SK-N-SH (cell line): ENCODE measurements around the gene ANK3. TPM values are rescaled to one million over a fixed set of nuclear protein-coding genes. Genes with fewer than 3 reads are reported as not detected.
A peak's percentile ranks its signal among the peaks of the same experiment; 100 is the strongest.

Source experiments
- CTCF ChIA-PET: fragments of 300-600, 350-600 bp; formaldehyde crosslinking; extraction: SDS; loops from one replicate; lab custom pipeline; 2021; lab: Yijun Ruan, JAX
- POLR2A ChIA-PET: fragments of 350-600 bp; sonication (Branson Sonifier 250); formaldehyde crosslinking; extraction: SDS; loops from one replicate; lab custom pipeline; 2020; ENCODE audit warnings: antibody characterized with exemption, inconsistent platforms; lab: Yijun Ruan, JAX
- DNase-seq: peaks from one replicate; pipeline ENCODE4 v3.0.0; 2012
- H2AFZ ChIP-seq: fragments of 200-600 bp; sonication (generic); 2 replicates; pipeline ENCODE4 v1.8.1; 2016; ENCODE audit warnings: antibody characterized with exemption, mild to moderate bottlenecking, low read depth
- H3F3A ChIP-seq: fragments of 200-600 bp; sonication (generic); replicated peaks from 2 replicates; pipeline ENCODE3; 2016; ENCODE audit warnings: antibody characterized with exemption, mild to moderate bottlenecking; ENCODE audit not compliant: insufficient read depth
- H3K27ac ChIP-seq, 2 experiments: fragments of 200-500 bp in 1 of 2; fragments of 200-600 bp in 1 of 2; sonication (Bioruptor generic) in 1 of 2; sonication (generic), shearing (Covaris generic) in 1 of 2; 2 replicates each; pipeline versions ENCODE4 v1.5.1 to v1.6.1; 2014 to 2016; ENCODE audit warnings: low read depth in 2 of 2, inconsistent platforms in 1 of 2, low read length in 1 of 2, mild to moderate bottlenecking in 1 of 2, mixed read lengths in 1 of 2
- H3K27me3 ChIP-seq: fragments of 200-600 bp; sonication (generic), shearing (Covaris generic); 2 replicates; pipeline ENCODE4 v1.6.1; 2016; ENCODE audit warnings: mixed run types; ENCODE audit not compliant: insufficient read depth
- H3K36me3 ChIP-seq, 2 experiments: fragments of 200-500 bp in 1 of 2; fragments of 200-600 bp in 1 of 2; sonication (Bioruptor generic) in 1 of 2; sonication (generic) in 1 of 2; replicated peaks in 1 of 2; 2 replicates each; pipeline versions ENCODE3 to v1.5.1; 2014 to 2016; ENCODE audit warnings: low read length in 1 of 2, mild to moderate bottlenecking in 1 of 2; ENCODE audit not compliant: insufficient read depth in 2 of 2, control insufficient read depth in 1 of 2
- H3K4me1 ChIP-seq, 2 experiments: fragments of 200-500 bp in 1 of 2; fragments of 200-600 bp in 1 of 2; sonication (Bioruptor generic) in 1 of 2; sonication (generic), shearing (Covaris generic) in 1 of 2; 2 replicates each; pipeline versions ENCODE4 v1.5.1 to v1.6.1; 2014 to 2016; ENCODE audit warnings: low read depth in 1 of 2, low read length in 1 of 2, mixed run types in 1 of 2; ENCODE audit not compliant: insufficient read depth in 2 of 2, control insufficient read depth in 1 of 2
- H3K4me2 ChIP-seq: fragments of 200-600 bp; sonication (generic), shearing (Covaris generic); 2 replicates; pipeline ENCODE4 v1.6.1; 2017; ENCODE audit warnings: mixed run types
- H3K4me3 ChIP-seq, 2 experiments: fragments of 200-500 bp in 1 of 2; fragments of 200-600 bp in 1 of 2; sonication (Bioruptor generic) in 1 of 2; sonication (generic), shearing (Covaris generic) in 1 of 2; 2 replicates each; pipeline versions ENCODE4 v1.5.1 to v1.8.1; 2014 to 2016; ENCODE audit warnings: low read depth in 2 of 2, inconsistent platforms in 1 of 2, low read length in 1 of 2, mild to moderate bottlenecking in 1 of 2, mixed read lengths in 1 of 2, moderate library complexity in 1 of 2
- H3K79me2 ChIP-seq: fragments of 200-600 bp; sonication (generic); 2 replicates; pipeline ENCODE4 v1.8.1; 2017; ENCODE audit warnings: mild to moderate bottlenecking; ENCODE audit not compliant: insufficient read depth
- H3K9ac ChIP-seq: fragments of 200-600 bp; sonication (generic); 2 replicates; pipeline ENCODE4 v1.6.1; 2017; ENCODE audit warnings: mixed run types
- H3K9me2 ChIP-seq: fragments of 200-600 bp; sonication (generic); 2 replicates; pipeline ENCODE4 v1.6.1; 2017; ENCODE audit warnings: mixed run types
- H3K9me3 ChIP-seq: fragments of 200-600 bp; sonication (generic); 2 replicates; pipeline ENCODE4 v1.6.1; 2017; ENCODE audit warnings: mixed run types, mild to moderate bottlenecking, moderate library complexity
- H4K20me1 ChIP-seq: fragments of 200-600 bp; sonication (generic); 2 replicates; pipeline ENCODE4 v1.6.1; 2017; ENCODE audit warnings: mild to moderate bottlenecking, mixed run types; ENCODE audit not compliant: insufficient read depth
- CHD2 ChIP-seq: fragments of 150-350 bp; IDR thresholded peaks from 2 replicates; pipeline ENCODE4 v1.6.1; 2018; ENCODE audit warnings: low read length; ENCODE audit not compliant: partially characterized antibody
- CTCF ChIP-seq: fragments of 200-600 bp; sonication (generic); IDR thresholded peaks from 2 replicates; pipeline ENCODE4 v1.6.1; 2017; ENCODE audit warnings: antibody characterized with exemption, mild to moderate bottlenecking, moderate library complexity
- EP300 ChIP-seq, 2 experiments: IDR thresholded peaks; 2 replicates each; pipeline versions ENCODE4 v1.4.0 to v1.6.1; 2012; ENCODE audit warnings: borderline replicate concordance in 1 of 2, low read depth in 1 of 2, low read length in 1 of 2
- FOXJ3 ChIP-seq: sonication (generic); formaldehyde crosslinking; IDR thresholded peaks from 2 replicates; pipeline ENCODE4 v1.5.1; 2020; ENCODE audit warnings: mild to moderate bottlenecking, missing genetic modification reagents
- FOXM1 ChIP-seq: IDR thresholded peaks from 2 replicates; pipeline ENCODE4 v1.4.0; 2012; ENCODE audit warnings: low read depth, mild to moderate bottlenecking
- GABPA ChIP-seq: IDR thresholded peaks from 2 replicates; pipeline ENCODE4 v1.4.0; 2012; ENCODE audit warnings: low read depth, mild to moderate bottlenecking
- IRF3 ChIP-seq: fragments of 150-350 bp; IDR thresholded peaks from 2 replicates; pipeline ENCODE4 v1.6.1; 2016; ENCODE audit warnings: mild to moderate bottlenecking, low read depth, low read length
- RFX5 ChIP-seq: IDR thresholded peaks from 2 replicates; pipeline ENCODE4 v1.6.1; 2012; ENCODE audit warnings: mild to moderate bottlenecking, improper control_type of control experiment, low read length
- RXRA ChIP-seq: IDR thresholded peaks from 2 replicates; pipeline ENCODE4 v1.4.0; 2012; ENCODE audit warnings: low read depth, mild to moderate bottlenecking, borderline replicate concordance
- SMC3 ChIP-seq: IDR thresholded peaks from 2 replicates; pipeline ENCODE4 v1.6.1; 2012; ENCODE audit warnings: low read depth, low read length, improper control_type of control experiment
- WGBS: methylation state at CpG from one replicate; pipeline ENCODE4 v1.1.6; 2017; ENCODE audit warnings: low lambda C conversion rate; 5-methylcytosine and 5-hydroxymethylcytosine counted together
- polyA plus RNA-seq, 3 experiments: library from polyadenylated mRNA; depleted of rRNA; stranded (reverse); fragments of >200 nt; gene quantifications; 2 replicates each; pipeline ENCODE4 v1.2.3, GENCODE V29; 2012
- TF ChIP-seq, protein P1 (sequence below): IDR thresholded peaks from 2 replicates; pipeline ENCODE4 v1.4.0; 2012; ENCODE audit warnings: low read depth, borderline replicate concordance

ANK3 gene
- polyA plus RNA-seq, 1 of the 3 experiments (the other 2 are of a cell fraction): 10.0 TPM

GRCh38 chr10:60414877-60415585 lies 25.4 kb upstream of the ANK3 start (continued):
- TF ChIP-seq, protein P1, sequence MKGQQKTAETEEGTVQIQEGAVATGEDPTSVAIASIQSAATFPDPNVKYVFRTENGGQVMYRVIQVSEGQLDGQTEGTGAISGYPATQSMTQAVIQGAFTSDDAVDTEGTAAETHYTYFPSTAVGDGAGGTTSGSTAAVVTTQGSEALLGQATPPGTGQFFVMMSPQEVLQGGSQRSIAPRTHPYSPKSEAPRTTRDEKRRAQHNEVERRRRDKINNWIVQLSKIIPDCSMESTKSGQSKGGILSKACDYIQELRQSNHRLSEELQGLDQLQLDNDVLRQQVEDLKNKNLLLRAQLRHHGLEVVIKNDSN: no peak
- TF ChIP-seq RFX5 (no peak), IRF3 (no peak), SMC3 (no peak), CHD2 (no peak), FOXM1 (peak; percentile 74; the same call in 1 of the 2 replicates), RXRA (peak; percentile 77; the same call in 1 of the 2 replicates), GABPA (no peak), FOXJ3 (CRISPR knock-in tag) (no peak), EP300 (IDR thresholded peaks at IDR 0.05; ENCODE audit: borderline replicate concordance in 1 of 2, low read depth in 1 of 2, low read length in 1 of 2) (peak in 1 of 2 experiments; percentile 96; a peak in 2 of 4 replicates)

GRCh38 chr10:60414111-60414510 lies 24.4 kb upstream of the ANK3 start:
- WGBS: 84% methylated on average over 2 of the region's 2 CpGs
- H3K27me3 ChIP-seq: no peaks in the 10 kb centered on the region
- no peak for DNase-seq
- peaks cover 24 to 35% of the 10 kb centered on the region in 2 experiments for H3K4me1 ChIP-seq
- no peaks in the 10 kb centered on the region for H3K36me3 ChIP-seq
- H3K9ac ChIP-seq: peak overlapping the region; percentile 66; the same call in 1 of the 2 replicates
- H4K20me1 ChIP-seq: no peaks in the 10 kb centered on the region
- peak overlapping the region; percentile 72; the same call in 1 of the 2 replicates for H3K4me2 ChIP-seq
- TF ChIP-seq IRF3 (no peak), CTCF (peak; percentile 26)
- POLR2A ChIA-PET: no interaction called here
- no peak overlapping the region for H2AFZ ChIP-seq
- no peaks in the 10 kb centered on the region for H3K9me3 ChIP-seq
- H3K27ac ChIP-seq: peak overlapping the region in 1 of 2 experiments; percentile 97; a peak in 2 of 4 replicates
- no peaks in the 10 kb centered on the region for H3K9me2 ChIP-seq
- CTCF ChIA-PET: no interaction called here
- no peaks in the 10 kb centered on the region for H3K79me2 ChIP-seq
- H3K4me3 ChIP-seq: no peak overlapping the region
- H3F3A ChIP-seq: peaks cover 34% of the 10 kb centered on the region
